ENCODE measurements around the gene TENT4B.

TENT4B gene

GRCh38 chr16:50270510-50271147 lies 117.5 kb downstream of the TENT4B start:
- Mint-ChIP-seq H3K4me3 (peak overlapping the region; percentile 70), H3K4me1 (ENCODE audit: low read depth) (peaks cover 86% of the 10 kb centered on the region), H3K9me3 (ENCODE audit: low read depth) (no peaks in the 10 kb centered on the region), H3K36me3 (peaks cover 3% of the 10 kb centered on the region), H3K27me3 (no peaks in the 10 kb centered on the region), H3K27ac (peak overlapping the region; percentile 93)

DNA sequence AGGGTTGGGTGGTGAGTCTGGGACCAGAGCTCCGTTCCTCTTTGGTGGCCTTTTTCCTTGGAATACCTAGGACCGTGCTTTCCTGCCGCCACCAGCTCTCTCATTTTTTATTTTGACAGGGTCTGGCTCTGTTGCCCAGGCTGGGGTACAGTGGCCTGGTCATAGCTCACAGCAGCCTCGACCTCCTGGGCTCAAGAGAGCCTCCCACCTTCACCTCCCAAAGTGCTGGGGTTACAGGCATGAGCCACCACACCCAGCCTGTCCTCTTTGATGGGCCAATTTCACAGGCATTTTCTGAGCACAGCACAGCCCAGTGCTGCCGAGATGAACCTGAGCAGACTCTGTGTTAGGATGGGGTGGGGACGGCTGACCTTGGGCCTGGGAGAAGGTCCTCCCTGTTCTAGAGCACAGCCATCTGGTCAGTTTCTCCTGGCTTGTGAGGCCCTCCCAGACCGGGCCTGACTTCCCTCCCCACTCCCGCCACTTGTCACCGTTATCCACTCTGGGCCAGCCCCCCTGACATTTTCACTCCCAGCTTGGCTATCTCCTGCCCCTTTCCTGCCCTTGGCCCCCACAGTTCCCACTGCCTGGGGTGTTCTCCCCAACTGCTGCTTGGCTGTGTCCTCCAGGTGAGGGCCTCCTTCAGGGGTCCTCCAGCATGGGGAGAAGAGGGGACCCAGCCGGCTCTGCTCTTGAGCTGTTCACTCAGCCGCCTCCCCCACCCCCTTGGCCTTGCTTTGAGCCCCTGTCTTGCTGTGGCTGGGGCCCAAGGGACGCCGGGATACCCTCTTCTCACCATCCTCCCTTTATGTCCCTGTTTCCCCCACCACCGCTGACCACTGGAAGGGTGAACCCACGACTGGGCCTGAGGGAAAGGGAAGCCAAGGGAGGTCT lies 118.3 kb downstream of the TENT4B start:
- Mint-ChIP-seq H3K36me3 (peaks cover 3% of the 10 kb centered on the region), H3K4me3 (peak overlapping the region; percentile 65), H3K4me1 (ENCODE audit: low read depth) (peaks cover 86% of the 10 kb centered on the region), H3K9me3 (ENCODE audit: low read depth) (no peaks in the 10 kb centered on the region), H3K27ac (peak overlapping the region; percentile 84), H3K27me3 (no peaks in the 10 kb centered on the region)

- H3K36me3 Mint-ChIP-seq, result peaks cover 3% of the 10 kb centered on the region
- peaks cover 90% of the 10 kb centered on the region for H3K4me1 Mint-ChIP-seq (ENCODE audit: low read depth)
- H3K9me3 Mint-ChIP-seq (ENCODE audit: low read depth), result no peaks in the 10 kb centered on the region
- H3K27me3 Mint-ChIP-seq, result no peaks in the 10 kb centered on the region
- peak overlapping the region; percentile 99 for H3K27ac Mint-ChIP-seq
- H3K4me3 Mint-ChIP-seq, result peak overlapping the region; percentile 95
These were observed 119.0 kb downstream of the TENT4B start for GRCh38 chr16:50272111-50272571.

GRCh38 chr16:50272687-50273381 lies 119.7 kb downstream of the TENT4B start:
- Mint-ChIP-seq H3K27ac (peak overlapping the region; percentile 99), H3K4me3 (peak overlapping the region; percentile 95), H3K36me3 (peaks cover 3% of the 10 kb centered on the region)

GRCh38 chr16:50273382-50273690 lies 120.2 kb downstream of the TENT4B start:
- H3K36me3 Mint-ChIP-seq, result peaks cover 2% of the 10 kb centered on the region

More at GRCh38 chr16:50272687-50273381, 119.7 kb downstream of the TENT4B start:
- peaks cover 90% of the 10 kb centered on the region for H3K4me1 Mint-ChIP-seq (ENCODE audit: low read depth)
- no peaks in the 10 kb centered on the region for H3K9me3 Mint-ChIP-seq (ENCODE audit: low read depth)
- no peaks in the 10 kb centered on the region for H3K27me3 Mint-ChIP-seq

GRCh38 chr16:50273888-50274325 lies 120.8 kb downstream of the TENT4B start:
- H3K36me3 Mint-ChIP-seq, result no peaks in the 10 kb centered on the region
- H3K9me3 Mint-ChIP-seq (ENCODE audit: low read depth), result no peaks in the 10 kb centered on the region
- no peaks in the 10 kb centered on the region for H3K27me3 Mint-ChIP-seq
- H3K27ac Mint-ChIP-seq, result peak overlapping the region; percentile 99
- peaks cover 93% of the 10 kb centered on the region for H3K4me1 Mint-ChIP-seq (ENCODE audit: low read depth)
- H3K4me3 Mint-ChIP-seq, result peak overlapping the region; percentile 95

More at GRCh38 chr16:50273382-50273690, 120.2 kb downstream of the TENT4B start:
- Mint-ChIP-seq H3K4me1 (ENCODE audit: low read depth) (peaks cover 92% of the 10 kb centered on the region), H3K27ac (peak overlapping the region; percentile 99), H3K27me3 (no peaks in the 10 kb centered on the region), H3K4me3 (peak overlapping the region; percentile 95), H3K9me3 (ENCODE audit: low read depth) (no peaks in the 10 kb centered on the region)

- Mint-ChIP-seq H3K36me3 (no peaks in the 10 kb centered on the region), H3K4me1 (ENCODE audit: low read depth) (peaks cover 93% of the 10 kb centered on the region), H3K4me3 (peak overlapping the region; percentile 95), H3K9me3 (ENCODE audit: low read depth) (no peaks in the 10 kb centered on the region), H3K27me3 (no peaks in the 10 kb centered on the region), H3K27ac (peak overlapping the region; percentile 99)
These were observed 121.4 kb downstream of the TENT4B start for GRCh38 chr16:50274326-50275097.

DNA sequence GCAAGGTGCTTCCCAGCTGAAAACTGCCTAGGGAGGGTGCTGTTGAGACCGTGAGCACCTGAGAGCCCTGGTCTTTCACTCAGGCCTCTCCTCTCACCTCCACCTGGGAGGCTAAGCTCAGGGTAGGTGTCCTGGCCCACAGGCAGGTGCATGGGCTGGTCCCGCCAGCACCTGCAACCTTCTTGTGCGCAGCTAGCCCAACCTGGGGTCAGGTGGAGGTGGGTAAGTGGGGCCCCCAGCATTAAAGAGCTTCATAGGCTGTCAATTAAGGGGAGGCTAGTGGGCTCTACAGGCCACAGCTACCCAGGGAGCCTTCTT lies 122.0 kb downstream of the TENT4B start:
- no peaks in the 10 kb centered on the region for H3K9me3 Mint-ChIP-seq (ENCODE audit: low read depth)
- H3K27me3 Mint-ChIP-seq, result no peaks in the 10 kb centered on the region
- H3K27ac Mint-ChIP-seq, result peak overlapping the region; percentile 99
- no peaks in the 10 kb centered on the region for H3K36me3 Mint-ChIP-seq
- peaks cover 93% of the 10 kb centered on the region for H3K4me1 Mint-ChIP-seq (ENCODE audit: low read depth)
- peak overlapping the region; percentile 95 for H3K4me3 Mint-ChIP-seq

- H3K27ac Mint-ChIP-seq, result peak overlapping the region; percentile 99
- H3K36me3 Mint-ChIP-seq, result no peaks in the 10 kb centered on the region
- peak overlapping the region; percentile 95 for H3K4me3 Mint-ChIP-seq
- no peaks in the 10 kb centered on the region for H3K9me3 Mint-ChIP-seq (ENCODE audit: low read depth)
- peaks cover 93% of the 10 kb centered on the region for H3K4me1 Mint-ChIP-seq (ENCODE audit: low read depth)
- no peaks in the 10 kb centered on the region for H3K27me3 Mint-ChIP-seq
These were observed 122.6 kb downstream of the TENT4B start for GRCh38 chr16:50275428-50276325.

- Mint-ChIP-seq H3K4me3 (no peak overlapping the region), H3K36me3 (no peaks in the 10 kb centered on the region), H3K4me1 (ENCODE audit: low read depth) (peaks cover 91% of the 10 kb centered on the region), H3K27ac (peak overlapping the region; percentile 92), H3K27me3 (no peaks in the 10 kb centered on the region), H3K9me3 (ENCODE audit: low read depth) (no peaks in the 10 kb centered on the region)
These were observed 123.2 kb downstream of the TENT4B start for GRCh38 chr16:50276326-50276640.

- Mint-ChIP-seq H3K9me3 (ENCODE audit: low read depth) (no peaks in the 10 kb centered on the region), H3K27ac (peak overlapping the region; percentile 92), H3K4me1 (ENCODE audit: low read depth) (peaks cover 89% of the 10 kb centered on the region), H3K27me3 (no peaks in the 10 kb centered on the region), H3K4me3 (peak overlapping the region; percentile 73), H3K36me3 (no peaks in the 10 kb centered on the region)
These were observed 123.9 kb downstream of the TENT4B start for GRCh38 chr16:50276801-50277555.

- Mint-ChIP-seq H3K27ac (peak overlapping the region; percentile 92), H3K4me1 (ENCODE audit: low read depth) (peaks cover 89% of the 10 kb centered on the region), H3K9me3 (ENCODE audit: low read depth) (no peaks in the 10 kb centered on the region), H3K36me3 (no peaks in the 10 kb centered on the region), H3K4me3 (peak overlapping the region; percentile 73), H3K27me3 (no peaks in the 10 kb centered on the region)
These were observed 125.1 kb downstream of the TENT4B start for GRCh38 chr16:50278251-50278650.

DNA sequence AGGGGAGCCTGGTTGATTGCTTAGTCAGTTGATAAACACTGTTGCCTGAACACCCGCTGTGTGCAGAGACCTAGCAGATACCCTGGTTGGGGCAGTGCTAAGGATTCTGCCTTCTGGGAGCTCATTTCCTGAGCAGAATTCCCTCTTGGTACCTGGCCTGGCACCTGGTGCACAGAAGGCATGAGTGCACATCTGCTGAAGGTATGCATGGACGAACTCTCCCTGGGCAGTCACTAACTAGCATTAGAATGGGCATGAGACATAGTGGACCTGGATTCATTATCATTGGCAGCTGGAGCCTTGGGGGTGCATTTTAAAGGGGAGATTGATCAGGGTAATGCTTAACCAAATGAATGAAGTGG lies 126.4 kb downstream of the TENT4B start:
- Mint-ChIP-seq H3K27me3 (no peaks in the 10 kb centered on the region), H3K4me1 (ENCODE audit: low read depth) (peaks cover 89% of the 10 kb centered on the region), H3K27ac (peak overlapping the region; percentile 19), H3K9me3 (ENCODE audit: low read depth) (no peaks in the 10 kb centered on the region), H3K36me3 (no peaks in the 10 kb centered on the region), H3K4me3 (peak overlapping the region; percentile 8)

All from activated naive CD8-positive, alpha-beta T cell (primary cell).